ENCODE results near the gene KLF12.

The KLF12 gene

GRCh38 chr13:74134221-74134776 is at the start of gene KLF12:
Gene KLF12, minus strand, starts transcription at chr13:74134404.
- peak; percentile 75 for ATAC-seq

GRCh38 chr13:74182491-74182890 is 48.3 kb upstream of the KLF12 start:
- ATAC-seq (no peak), DNase-seq (no peak)

More at GRCh38 chr13:74134221-74134776, at the start of gene KLF12:
- peak; percentile 93 for DNase-seq

GRCh38 chr13:74174810-74175209 is 40.6 kb upstream of the KLF12 start:
- ATAC-seq (no peak), DNase-seq (no peak)

GRCh38 chr13:74173822-74174221 is 39.6 kb upstream of the KLF12 start:
- ATAC-seq (no peak), DNase-seq (no peak)

GRCh38 chr13:74171641-74172040 is 37.4 kb upstream of the KLF12 start:
- DNase-seq (no peak), ATAC-seq (no peak)

- DNase-seq (no peak), ATAC-seq (no peak)
Observed at GRCh38 chr13:74169676-74170075, 35.5 kb upstream of the KLF12 start.

- DNase-seq: no peak
- no peak for ATAC-seq
Observed at GRCh38 chr13:74168263-74168675, 34.1 kb upstream of the KLF12 start.

- no peak for ATAC-seq
Observed at GRCh38 chr13:74166261-74167004, 32.2 kb upstream of the KLF12 start.

GRCh38 chr13:74162782-74163181 is 28.6 kb upstream of the KLF12 start:
- ATAC-seq: no peak

More at GRCh38 chr13:74166261-74167004, 32.2 kb upstream of the KLF12 start:
- no peak for DNase-seq

GRCh38 chr13:74162135-74162534 is 27.9 kb upstream of the KLF12 start:
- ATAC-seq (no peak), DNase-seq (no peak)

More at GRCh38 chr13:74162782-74163181, 28.6 kb upstream of the KLF12 start:
- DNase-seq: no peak

- ATAC-seq (peak; percentile 72), DNase-seq (no peak)
Observed at GRCh38 chr13:74158571-74159352, 24.6 kb upstream of the KLF12 start.

- no peak for ATAC-seq
- no peak for DNase-seq
Observed at GRCh38 chr13:74158028-74158427, 23.8 kb upstream of the KLF12 start.

GRCh38 chr13:74154981-74155380 is 20.8 kb upstream of the KLF12 start:
- no peak for DNase-seq
- ATAC-seq: no peak

- no peak for ATAC-seq
- DNase-seq: no peak
Observed at GRCh38 chr13:74153316-74153715, 19.1 kb upstream of the KLF12 start.

GRCh38 chr13:74151859-74152258 is 17.7 kb upstream of the KLF12 start:
- ATAC-seq (no peak), DNase-seq (no peak)

GRCh38 chr13:74148352-74148751 is 14.1 kb upstream of the KLF12 start:
- ATAC-seq (no peak), DNase-seq (no peak)

- DNase-seq (no peak), ATAC-seq (no peak)
Observed at GRCh38 chr13:74145249-74145975, 11.2 kb upstream of the KLF12 start.

- no peak for ATAC-seq
- no peak for DNase-seq
Observed at GRCh38 chr13:74144269-74144668, 10.1 kb upstream of the KLF12 start.

GRCh38 chr13:74142257-74142656 is 8.1 kb upstream of the KLF12 start:
- DNase-seq (no peak), ATAC-seq (no peak)

- DNase-seq: no peak
Observed at GRCh38 chr13:74138241-74138640, 4.0 kb upstream of the KLF12 start.

GRCh38 chr13:74136084-74136658 is 2.0 kb upstream of the KLF12 start:
- DNase-seq (peak; percentile 55), ATAC-seq (no peak)

More at GRCh38 chr13:74138241-74138640, 4.0 kb upstream of the KLF12 start:
- no peak for ATAC-seq
